Measurements from ENCODE around the gene DDB1. TPM values are rescaled to one million over a fixed set of nuclear protein-coding genes. Genes with fewer than 3 reads are reported as not detected.
"Not testable (repeated sequence)": the region's sequence is repeated elsewhere in the genome, so short reads cannot be mapped to it uniquely, and the experiment has no call there.

DDB1 gene
- total and polyA plus RNA-seq, 2 experiments from 2014 or later: 286 to 321 TPM

GRCh38 chr11:61264371-61264770 lies 68.5 kb downstream of the DDB1 start:
- no peak for DNase-seq (ENCODE audit: low read depth in 1 of 2, low spot score in 1 of 2)
- Histone ChIP-seq H3K9me3 (ENCODE audit: low read depth) (no peaks in the 10 kb centered on the region), H3K4me3 (no peak overlapping the region), H3K27me3 (no peaks in the 10 kb centered on the region), H3K36me3 (no peaks in the 10 kb centered on the region), H3K27ac (no peak overlapping the region), H3K4me1 (ENCODE audit: low read depth) (no peaks in the 10 kb centered on the region)
- TF ChIP-seq, protein P1, sequence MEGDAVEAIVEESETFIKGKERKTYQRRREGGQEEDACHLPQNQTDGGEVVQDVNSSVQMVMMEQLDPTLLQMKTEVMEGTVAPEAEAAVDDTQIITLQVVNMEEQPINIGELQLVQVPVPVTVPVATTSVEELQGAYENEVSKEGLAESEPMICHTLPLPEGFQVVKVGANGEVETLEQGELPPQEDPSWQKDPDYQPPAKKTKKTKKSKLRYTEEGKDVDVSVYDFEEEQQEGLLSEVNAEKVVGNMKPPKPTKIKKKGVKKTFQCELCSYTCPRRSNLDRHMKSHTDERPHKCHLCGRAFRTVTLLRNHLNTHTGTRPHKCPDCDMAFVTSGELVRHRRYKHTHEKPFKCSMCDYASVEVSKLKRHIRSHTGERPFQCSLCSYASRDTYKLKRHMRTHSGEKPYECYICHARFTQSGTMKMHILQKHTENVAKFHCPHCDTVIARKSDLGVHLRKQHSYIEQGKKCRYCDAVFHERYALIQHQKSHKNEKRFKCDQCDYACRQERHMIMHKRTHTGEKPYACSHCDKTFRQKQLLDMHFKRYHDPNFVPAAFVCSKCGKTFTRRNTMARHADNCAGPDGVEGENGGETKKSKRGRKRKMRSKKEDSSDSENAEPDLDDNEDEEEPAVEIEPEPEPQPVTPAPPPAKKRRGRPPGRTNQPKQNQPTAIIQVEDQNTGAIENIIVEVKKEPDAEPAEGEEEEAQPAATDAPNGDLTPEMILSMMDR (IDR thresholded peaks at IDR 0.05; ENCODE audit: low read depth, low read length): no peak

DNA sequence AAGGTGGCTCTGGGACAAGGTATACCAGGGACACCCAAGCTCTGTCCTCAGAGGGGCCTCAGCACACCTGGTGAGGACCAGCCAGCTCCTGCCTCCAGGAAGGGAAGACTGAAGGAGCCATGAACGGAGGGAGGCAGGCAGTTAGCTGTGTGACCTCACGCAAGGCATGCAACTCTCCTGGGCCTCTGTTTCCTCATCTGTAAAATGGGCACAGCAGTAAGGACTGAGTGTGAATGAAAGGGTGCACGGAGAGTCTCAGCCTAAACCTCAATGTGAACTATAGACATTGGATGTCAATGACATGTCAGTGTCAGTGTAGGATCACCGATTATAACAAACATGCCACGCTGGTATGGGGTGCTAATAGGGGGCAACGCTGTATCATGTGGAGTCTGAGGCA lies 73.5 kb downstream of the DDB1 start:
- no peak for DNase-seq (ENCODE audit: low read depth in 1 of 2, low spot score in 1 of 2)
- Histone ChIP-seq H3K27me3 (no peaks in the 10 kb centered on the region), H3K36me3 (no peaks in the 10 kb centered on the region), H3K4me3 (no peak overlapping the region), H3K27ac (no peak overlapping the region), H3K4me1 (ENCODE audit: low read depth) (no peaks in the 10 kb centered on the region), H3K9me3 (ENCODE audit: low read depth) (no peaks in the 10 kb centered on the region)
- TF ChIP-seq, protein P1 (IDR thresholded peaks at IDR 0.05; ENCODE audit: low read depth, low read length): no peak

- DNase-seq (ENCODE audit: low read depth in 1 of 2, low spot score in 1 of 2): no peak
- no peaks in the 10 kb centered on the region for H3K36me3 ChIP-seq
- H3K4me1 ChIP-seq (ENCODE audit: low read depth): no peaks in the 10 kb centered on the region
- no peak overlapping the region for H3K4me3 ChIP-seq
- no peaks in the 10 kb centered on the region for H3K9me3 ChIP-seq (ENCODE audit: low read depth)
- H3K27me3 ChIP-seq: no peaks in the 10 kb centered on the region
- TF ChIP-seq, protein P1 (IDR thresholded peaks at IDR 0.05; ENCODE audit: low read depth, low read length): no peak
- no peak overlapping the region for H3K27ac ChIP-seq
Measured at GRCh38 chr11:61258546-61258945, 74.4 kb downstream of the DDB1 start.

DNA sequence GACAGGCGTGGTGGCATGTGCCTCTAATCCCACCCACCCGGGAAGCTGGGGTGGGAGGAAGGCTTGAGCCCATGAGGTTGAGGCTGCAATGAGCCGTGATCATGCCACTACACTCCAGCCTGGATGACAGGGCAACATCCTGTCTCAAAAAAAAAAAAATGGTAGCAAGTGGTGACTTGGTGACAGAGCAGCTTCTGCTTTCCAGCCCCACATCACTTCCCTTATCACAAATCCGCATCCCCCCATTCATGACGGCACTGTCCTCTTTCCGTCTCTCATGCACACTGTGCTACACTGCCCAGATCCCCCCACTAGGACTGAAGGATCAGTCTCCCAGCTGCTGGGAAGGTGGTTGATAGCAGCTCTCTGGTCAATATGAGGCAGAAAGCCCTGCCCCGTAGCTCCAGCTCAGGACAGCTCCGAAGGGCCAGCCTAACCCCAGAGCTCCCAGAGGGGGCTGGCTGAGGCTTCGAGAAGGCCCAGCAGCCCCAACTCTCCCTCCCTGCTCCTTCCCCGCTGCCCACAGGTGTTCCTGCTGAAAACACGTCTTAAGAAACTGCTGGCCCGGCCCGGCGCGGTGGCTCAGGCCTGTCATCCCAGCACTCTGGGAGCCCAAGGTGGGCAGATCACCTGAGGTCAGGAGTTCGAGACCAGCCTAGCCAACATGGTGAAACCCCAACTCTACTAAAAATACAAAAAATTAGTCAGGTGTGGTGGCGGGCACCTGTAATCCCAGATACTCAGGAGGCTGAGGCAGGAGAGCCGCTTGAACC lies 76.0 kb downstream of the DDB1 start:
- Histone ChIP-seq H3K9me3 (ENCODE audit: low read depth) (no peaks in the 10 kb centered on the region), H3K27me3 (no peaks in the 10 kb centered on the region), H3K4me3 (no peak overlapping the region), H3K27ac (no peak overlapping the region), H3K36me3 (no peaks in the 10 kb centered on the region), H3K4me1 (ENCODE audit: low read depth) (no peaks in the 10 kb centered on the region)
- TF ChIP-seq, protein P1 (IDR thresholded peaks at IDR 0.05; ENCODE audit: low read depth, low read length): no peak
- no peak for DNase-seq (ENCODE audit: low read depth in 1 of 2, low spot score in 1 of 2)

- no peak overlapping the region for H3K4me3 ChIP-seq
- DNase-seq (ENCODE audit: low read depth in 1 of 2, low spot score in 1 of 2): peak; percentile 69 to 72
- no peaks in the 10 kb centered on the region for H3K9me3 ChIP-seq (ENCODE audit: low read depth)
- H3K36me3 ChIP-seq: no peaks in the 10 kb centered on the region
- TF ChIP-seq, protein P1 (IDR thresholded peaks at IDR 0.05; ENCODE audit: low read depth, low read length): peak; percentile 89
- no peaks in the 10 kb centered on the region for H3K27me3 ChIP-seq
- no peaks in the 10 kb centered on the region for H3K4me1 ChIP-seq (ENCODE audit: low read depth)
- no peak overlapping the region for H3K27ac ChIP-seq
Measured at GRCh38 chr11:61254403-61255025, 78.4 kb downstream of the DDB1 start.

- H3K36me3 ChIP-seq; H3K9me3 ChIP-seq (ENCODE audit: low read depth); H3K4me1 ChIP-seq (ENCODE audit: low read depth); H3K4me3 ChIP-seq; H3K27me3 ChIP-seq; H3K27ac ChIP-seq; DNase-seq (ENCODE audit: low read depth in 1 of 2, low spot score in 1 of 2): not testable (repeated sequence)
Measured at GRCh38 chr11:61252332-61252731, 80.6 kb downstream of the DDB1 start.

- H3K36me3 ChIP-seq; H3K9me3 ChIP-seq (ENCODE audit: low read depth); H3K27me3 ChIP-seq; H3K4me1 ChIP-seq (ENCODE audit: low read depth); H3K27ac ChIP-seq; H3K4me3 ChIP-seq: not testable (repeated sequence)
- DNase-seq (ENCODE audit: low read depth in 1 of 2, low spot score in 1 of 2): peak in 1 of 2 donors; percentile 64
Measured at GRCh38 chr11:61250796-61251765, 81.8 kb downstream of the DDB1 start.
